ENCODE measurements around the gene P2RX4.

DNA sequence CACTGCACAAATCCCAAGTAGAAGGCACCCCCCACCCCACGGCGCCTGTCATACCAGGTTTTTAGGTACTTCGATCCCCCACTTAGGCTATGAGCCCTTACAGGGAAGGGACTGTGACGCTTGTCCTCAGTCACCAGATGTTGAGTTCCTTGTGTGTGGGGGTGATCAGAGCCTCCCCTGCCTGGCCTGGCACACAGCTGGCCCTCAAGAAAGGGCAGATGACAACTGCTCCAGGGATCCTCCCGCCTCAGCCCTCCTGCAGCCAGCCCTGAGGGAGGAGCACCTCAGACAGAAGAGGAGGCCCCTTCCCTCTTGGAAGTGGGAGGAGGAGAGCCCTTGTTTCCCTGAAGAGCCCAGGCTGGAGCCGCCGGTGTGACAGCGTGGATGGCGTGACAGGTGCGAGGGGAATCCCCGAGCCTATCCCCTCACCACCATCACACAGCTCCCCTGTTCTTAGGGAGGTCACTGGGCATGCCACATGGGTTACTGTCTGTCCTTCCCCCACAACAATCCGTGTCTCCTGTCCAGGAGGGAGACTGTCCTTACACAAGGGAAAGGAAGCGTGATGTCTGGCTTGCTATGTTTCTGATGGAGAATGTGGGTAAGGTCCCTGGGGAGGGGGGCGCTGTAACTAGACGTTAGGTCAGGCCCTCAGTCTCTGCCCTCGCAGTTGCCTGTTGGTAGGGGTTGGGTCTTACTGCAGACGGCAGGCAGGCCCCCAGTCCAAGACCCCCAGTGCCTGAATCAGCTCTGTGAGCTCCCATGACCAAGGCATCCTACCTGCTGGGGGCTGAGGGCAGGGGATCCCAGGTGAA, 31.4 kb downstream of the P2RX4 start:
- no peak for TF ChIP-seq POLR2A (IDR thresholded peaks at IDR 0.05)
- TF ChIP-seq, protein P1, sequence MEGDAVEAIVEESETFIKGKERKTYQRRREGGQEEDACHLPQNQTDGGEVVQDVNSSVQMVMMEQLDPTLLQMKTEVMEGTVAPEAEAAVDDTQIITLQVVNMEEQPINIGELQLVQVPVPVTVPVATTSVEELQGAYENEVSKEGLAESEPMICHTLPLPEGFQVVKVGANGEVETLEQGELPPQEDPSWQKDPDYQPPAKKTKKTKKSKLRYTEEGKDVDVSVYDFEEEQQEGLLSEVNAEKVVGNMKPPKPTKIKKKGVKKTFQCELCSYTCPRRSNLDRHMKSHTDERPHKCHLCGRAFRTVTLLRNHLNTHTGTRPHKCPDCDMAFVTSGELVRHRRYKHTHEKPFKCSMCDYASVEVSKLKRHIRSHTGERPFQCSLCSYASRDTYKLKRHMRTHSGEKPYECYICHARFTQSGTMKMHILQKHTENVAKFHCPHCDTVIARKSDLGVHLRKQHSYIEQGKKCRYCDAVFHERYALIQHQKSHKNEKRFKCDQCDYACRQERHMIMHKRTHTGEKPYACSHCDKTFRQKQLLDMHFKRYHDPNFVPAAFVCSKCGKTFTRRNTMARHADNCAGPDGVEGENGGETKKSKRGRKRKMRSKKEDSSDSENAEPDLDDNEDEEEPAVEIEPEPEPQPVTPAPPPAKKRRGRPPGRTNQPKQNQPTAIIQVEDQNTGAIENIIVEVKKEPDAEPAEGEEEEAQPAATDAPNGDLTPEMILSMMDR (IDR thresholded peaks at IDR 0.05), result no peak

All from right lobe of liver (tissue), 4 donors.